OCI-LY1 (cell line): Measurements from ENCODE around the gene MANBA.

ENCODE experiments used
- H2AFZ ChIP-seq: fragments of 200-600 bp; sonication (generic), shearing (Covaris generic); 2 replicates; pipeline ENCODE4 v1.6.0; 2014; ENCODE audit warnings: antibody characterized with exemption, mild to moderate bottlenecking, low read length
- H3F3A ChIP-seq: fragments of 200-600 bp; sonication (generic), shearing (Covaris generic); 2 replicates; pipeline ENCODE4 v1.6.0; 2014; ENCODE audit warnings: mild to moderate bottlenecking, antibody characterized with exemption, low read length, moderate library complexity; ENCODE audit not compliant: insufficient read depth
- H3K27ac ChIP-seq: fragments of 200-600 bp; sonication (generic); 2 replicates; pipeline ENCODE4 v1.5.1; 2014; ENCODE audit warnings: low read length, mixed run types, mild to moderate bottlenecking, low read depth; ENCODE audit not compliant: poor library complexity, severe bottlenecking
- H3K27me3 ChIP-seq: fragments of 200-600 bp; sonication (generic); 2 replicates; pipeline ENCODE4 v1.6.0; 2014; ENCODE audit warnings: antibody characterized with exemption, mild to moderate bottlenecking, low read length, moderate library complexity; ENCODE audit not compliant: insufficient read depth
- H3K36me3 ChIP-seq: fragments of 200-600 bp; sonication (generic); 2 replicates; pipeline ENCODE4 v1.6.1; 2014; ENCODE audit warnings: mild to moderate bottlenecking, antibody characterized with exemption, low read length, moderate library complexity, mixed read lengths; ENCODE audit not compliant: insufficient read depth
- H3K4me1 ChIP-seq: fragments of 200-600 bp; sonication (generic); 2 replicates; pipeline ENCODE4 v1.5.1; 2014; ENCODE audit warnings: mild to moderate bottlenecking, low read length, moderate library complexity; ENCODE audit not compliant: insufficient read depth, severe bottlenecking
- H3K4me2 ChIP-seq: fragments of 200-600 bp; sonication (generic), shearing (Covaris generic); 2 replicates; pipeline ENCODE4 v1.6.1; 2014; ENCODE audit warnings: low read length
- H3K4me3 ChIP-seq: fragments of 200-600 bp; sonication (generic); 2 replicates; pipeline ENCODE4 v1.5.1; 2014; ENCODE audit warnings: low read length, low read depth, mild to moderate bottlenecking, mixed read lengths; ENCODE audit not compliant: poor library complexity, severe bottlenecking
- H3K79me2 ChIP-seq: fragments of 200-600 bp; shearing (Covaris generic); 2 replicates; pipeline ENCODE4 v1.6.1; 2016; ENCODE audit warnings: mixed run types, low read length, mixed read lengths; ENCODE audit not compliant: insufficient read depth
- H3K9ac ChIP-seq: fragments of 200-600 bp; sonication (generic), shearing (Covaris generic); 2 replicates; pipeline ENCODE4 v1.6.1; 2014; ENCODE audit warnings: mild to moderate bottlenecking, low read length, mixed read lengths
- H3K9me2 ChIP-seq: fragments of 200-600 bp; sonication (generic), shearing (Covaris generic); 2 replicates; pipeline ENCODE4 v1.6.1; 2014; ENCODE audit warnings: low read depth, mild to moderate bottlenecking, low read length, mixed read lengths
- H3K9me3 ChIP-seq: fragments of 200-600 bp; shearing (Covaris generic); 2 replicates; pipeline ENCODE4 v1.6.1; 2014; ENCODE audit warnings: low read length, mixed read lengths
- H4K20me1 ChIP-seq: fragments of 200-600 bp; sonication (generic), shearing (Covaris generic); 2 replicates; pipeline ENCODE4 v1.6.0; 2016; ENCODE audit warnings: mild to moderate bottlenecking, low read length; ENCODE audit not compliant: insufficient read depth
- EZH2 ChIP-seq: fragments of 200-600 bp; sonication (generic), shearing (Covaris generic); IDR thresholded peaks from 2 replicates; pipeline ENCODE4 v1.8.0; 2017; ENCODE audit warnings: borderline replicate concordance, mixed run types, mild to moderate bottlenecking, antibody characterized with exemption, low read length, moderate library complexity, mixed read lengths
- TF ChIP-seq, protein P1 (sequence below): fragments of 200-600 bp; sonication (generic), shearing (Covaris generic); IDR thresholded peaks from 2 replicates; pipeline ENCODE4 v1.5.1; 2017; ENCODE audit warnings: mild to moderate bottlenecking, antibody characterized with exemption, low read length, moderate library complexity, mixed read lengths

Gene MANBA

DNA sequence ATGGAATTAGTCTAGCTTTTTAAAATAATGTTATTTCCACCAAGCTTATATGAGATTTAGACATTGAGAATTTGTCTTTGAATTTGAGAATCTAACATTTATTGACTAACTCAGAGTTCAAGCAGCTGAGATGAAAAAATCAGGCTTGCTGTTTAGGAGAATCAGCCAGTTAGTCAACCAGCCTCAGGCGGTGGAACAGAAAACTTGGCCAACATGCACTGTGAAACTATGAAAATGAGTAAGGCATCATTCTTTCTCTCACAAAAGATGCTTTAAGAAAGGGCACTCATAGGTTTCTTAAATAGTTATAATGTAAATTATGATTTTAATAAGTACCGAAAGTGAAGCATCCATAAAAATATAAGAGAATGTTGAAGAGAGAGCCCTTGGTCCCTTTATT is 175.4 kb downstream of the MANBA start:
- Histone ChIP-seq H3F3A (no peaks in the 10 kb centered on the region), H3K36me3 (peaks cover 89% of the 10 kb centered on the region), H3K4me1 (no peaks in the 10 kb centered on the region), H4K20me1 (no peaks in the 10 kb centered on the region), H3K27ac (no peak overlapping the region), H3K4me3 (no peak overlapping the region), H3K4me2 (no peak overlapping the region), H3K27me3 (no peaks in the 10 kb centered on the region), H3K9me2 (no peaks in the 10 kb centered on the region), H3K9me3 (no peaks in the 10 kb centered on the region), H2AFZ (no peak overlapping the region), H3K79me2 (no peaks in the 10 kb centered on the region), H3K9ac (no peak overlapping the region)
- TF ChIP-seq, protein P1, sequence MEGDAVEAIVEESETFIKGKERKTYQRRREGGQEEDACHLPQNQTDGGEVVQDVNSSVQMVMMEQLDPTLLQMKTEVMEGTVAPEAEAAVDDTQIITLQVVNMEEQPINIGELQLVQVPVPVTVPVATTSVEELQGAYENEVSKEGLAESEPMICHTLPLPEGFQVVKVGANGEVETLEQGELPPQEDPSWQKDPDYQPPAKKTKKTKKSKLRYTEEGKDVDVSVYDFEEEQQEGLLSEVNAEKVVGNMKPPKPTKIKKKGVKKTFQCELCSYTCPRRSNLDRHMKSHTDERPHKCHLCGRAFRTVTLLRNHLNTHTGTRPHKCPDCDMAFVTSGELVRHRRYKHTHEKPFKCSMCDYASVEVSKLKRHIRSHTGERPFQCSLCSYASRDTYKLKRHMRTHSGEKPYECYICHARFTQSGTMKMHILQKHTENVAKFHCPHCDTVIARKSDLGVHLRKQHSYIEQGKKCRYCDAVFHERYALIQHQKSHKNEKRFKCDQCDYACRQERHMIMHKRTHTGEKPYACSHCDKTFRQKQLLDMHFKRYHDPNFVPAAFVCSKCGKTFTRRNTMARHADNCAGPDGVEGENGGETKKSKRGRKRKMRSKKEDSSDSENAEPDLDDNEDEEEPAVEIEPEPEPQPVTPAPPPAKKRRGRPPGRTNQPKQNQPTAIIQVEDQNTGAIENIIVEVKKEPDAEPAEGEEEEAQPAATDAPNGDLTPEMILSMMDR: no peak

DNA sequence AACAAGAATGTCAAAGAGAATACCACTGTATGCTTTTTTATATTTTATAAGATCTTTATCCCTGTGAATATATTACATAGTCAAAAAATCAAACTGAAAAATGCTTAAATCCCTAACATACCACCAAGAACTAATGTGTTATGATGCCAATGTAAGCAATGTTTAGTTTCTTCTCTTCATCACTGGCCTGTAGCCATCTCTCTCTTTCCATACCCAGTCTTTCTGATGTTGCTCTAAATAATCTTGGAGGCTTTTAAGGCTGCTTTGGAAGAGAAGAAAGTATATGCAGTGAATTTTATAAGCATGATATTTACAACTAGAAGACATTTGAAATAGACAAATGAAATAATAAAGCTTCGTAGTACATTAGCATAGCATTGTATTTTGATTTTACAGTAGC is 176.7 kb downstream of the MANBA start:
- H3F3A ChIP-seq: no peaks in the 10 kb centered on the region
- TF ChIP-seq EZH2: no peak
- TF ChIP-seq, protein P1: no peak
- no peak overlapping the region for H2AFZ ChIP-seq
- no peaks in the 10 kb centered on the region for H3K9me2 ChIP-seq
- H3K27ac ChIP-seq: no peak overlapping the region
- H3K9ac ChIP-seq: no peak overlapping the region
- no peaks in the 10 kb centered on the region for H3K27me3 ChIP-seq
- no peak overlapping the region for H3K4me3 ChIP-seq
- no peaks in the 10 kb centered on the region for H3K9me3 ChIP-seq
- H3K4me2 ChIP-seq: no peak overlapping the region
- no peaks in the 10 kb centered on the region for H3K4me1 ChIP-seq
- no peaks in the 10 kb centered on the region for H4K20me1 ChIP-seq
- peaks cover 88% of the 10 kb centered on the region for H3K36me3 ChIP-seq
- H3K79me2 ChIP-seq: no peaks in the 10 kb centered on the region
